Measurements from ENCODE around the gene CXCR6. TPM values are rescaled to one million over a fixed set of nuclear protein-coding genes. Genes with fewer than 3 reads are reported as not detected.
"Not testable (repeated sequence)": the region's sequence is repeated elsewhere in the genome, so short reads cannot be mapped to it uniquely, and the experiment has no call there.

The CXCR6 gene
- total RNA-seq, 1 donor from 2014 or later, result not detected

DNA sequence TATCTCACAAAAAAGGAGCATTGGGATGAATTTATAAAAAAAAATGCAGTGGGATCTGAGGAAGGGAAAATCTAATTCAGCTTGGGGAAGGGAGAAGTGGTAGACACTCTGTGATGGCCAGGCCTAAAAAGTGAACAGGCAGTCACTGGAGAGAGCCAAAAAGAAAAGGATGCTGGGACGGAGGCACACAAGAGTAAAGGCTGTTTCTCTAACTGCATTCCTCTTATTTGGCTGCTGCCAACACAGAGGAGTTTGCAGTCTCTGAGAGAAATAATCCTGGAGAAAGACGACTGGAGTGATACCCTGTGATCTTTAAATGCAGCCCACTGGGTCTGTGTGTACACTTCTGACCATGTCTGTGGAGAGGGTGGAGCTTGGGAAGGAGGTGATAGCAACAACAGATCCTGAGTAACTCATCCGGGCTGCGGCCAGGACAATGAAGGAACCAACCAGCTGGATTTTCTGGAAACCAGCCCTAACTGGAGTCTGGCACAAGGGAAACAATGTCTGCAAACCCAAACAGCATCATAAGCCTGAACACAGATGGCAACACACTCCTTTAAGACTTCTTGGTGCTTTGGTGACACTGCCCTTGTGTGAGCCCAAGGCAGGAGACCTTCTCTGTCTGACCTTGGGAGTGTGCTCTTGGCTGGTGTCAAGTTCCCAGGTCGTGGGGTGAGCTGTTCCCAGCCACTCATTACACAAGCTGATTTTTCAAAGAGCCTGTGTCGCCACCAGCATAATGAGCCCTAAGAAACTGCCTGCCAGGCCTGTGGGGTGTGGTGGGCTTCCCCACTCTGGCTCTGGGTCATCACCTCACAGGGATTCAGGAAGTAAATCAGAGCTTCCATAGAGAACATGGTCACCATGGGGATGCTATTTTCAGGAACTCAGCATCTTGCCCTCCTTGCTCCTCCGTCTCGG is 44.4 kb downstream of the CXCR6 start:
- DNase-seq (ENCODE audit: low read depth, low spot score), result peak; percentile 73

DNA sequence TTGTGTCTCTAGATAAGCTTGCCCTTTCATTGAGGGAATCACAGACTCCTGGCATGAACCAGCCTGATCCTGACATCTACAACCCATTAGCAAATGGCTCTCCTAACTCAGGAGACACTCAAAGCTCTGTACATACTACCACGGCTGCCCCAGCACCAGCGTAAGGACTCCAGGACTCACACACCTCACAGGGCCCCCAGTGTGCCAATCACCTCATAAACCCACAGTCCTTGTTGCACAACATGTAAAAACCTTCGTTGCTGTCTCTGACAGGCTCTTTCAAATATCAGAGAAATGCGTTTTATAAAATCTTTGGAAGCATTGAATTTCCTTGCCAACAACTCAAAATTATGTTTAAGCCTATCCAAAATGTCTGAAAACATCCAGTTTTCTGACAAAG is 45.1 kb downstream of the CXCR6 start:
- no peak for DNase-seq (ENCODE audit: low read depth, low spot score)

DNA sequence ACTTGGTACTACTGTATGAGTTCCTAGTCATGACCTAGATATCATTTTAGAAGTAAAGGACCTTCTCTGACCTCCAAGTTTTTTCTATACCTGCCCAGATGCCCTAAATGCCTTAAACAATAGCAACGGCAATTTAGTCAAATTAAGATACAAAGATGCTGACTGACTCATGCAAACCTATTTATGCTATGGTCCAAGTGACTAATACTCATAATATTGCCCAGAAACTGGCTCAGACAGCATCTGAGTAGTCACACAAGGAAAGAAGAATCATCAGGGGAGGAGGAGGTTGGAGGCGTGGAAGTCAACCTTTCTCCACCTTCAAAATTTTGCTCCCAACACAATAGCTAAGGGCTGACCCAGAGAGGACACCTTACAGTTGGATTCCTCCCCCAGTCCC is 45.5 kb downstream of the CXCR6 start:
- DNase-seq (ENCODE audit: low read depth, low spot score), result peak; percentile 49

DNA sequence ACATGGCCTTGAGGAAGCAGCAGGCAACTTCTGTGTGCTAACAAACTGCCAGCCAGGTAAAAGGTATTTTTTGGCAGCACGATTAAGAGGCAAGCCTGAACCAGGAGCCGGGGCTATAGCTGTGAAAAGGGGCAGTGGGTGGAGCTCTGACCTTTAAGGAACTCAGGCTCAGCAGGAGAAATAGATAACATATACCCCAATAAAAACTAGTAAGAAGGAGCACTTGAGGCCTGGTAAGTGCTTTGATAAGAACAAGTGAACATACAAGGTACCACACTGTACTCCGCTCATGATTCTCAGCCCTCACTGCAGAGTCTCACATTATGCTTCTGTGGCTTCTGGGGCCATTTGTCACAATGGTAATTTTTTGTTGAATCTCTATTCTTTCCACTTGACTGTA is 46.9 kb downstream of the CXCR6 start:
- DNase-seq (ENCODE audit: low read depth, low spot score), result no peak

DNA sequence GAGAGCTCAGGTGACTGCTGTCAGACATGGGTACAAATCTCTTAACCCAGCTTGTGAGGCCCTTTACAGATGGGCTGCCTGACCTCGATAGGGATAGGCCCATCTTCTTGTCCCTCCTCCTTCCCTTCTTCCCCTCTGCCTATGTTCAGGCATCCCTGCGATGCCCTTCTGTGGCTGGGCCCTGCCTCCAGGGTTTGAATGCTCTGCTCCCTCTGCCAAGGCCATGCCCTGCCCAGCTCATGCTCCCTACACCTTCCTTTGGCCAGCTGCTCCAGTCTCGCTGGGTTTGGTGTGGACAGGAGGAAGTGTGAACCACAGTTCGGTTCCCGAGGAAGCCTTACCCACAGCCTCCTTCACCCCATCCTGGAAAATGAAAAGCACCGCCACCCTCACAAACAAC is 48.1 kb downstream of the CXCR6 start:
- DNase-seq (ENCODE audit: low read depth, low spot score), result no peak

DNA sequence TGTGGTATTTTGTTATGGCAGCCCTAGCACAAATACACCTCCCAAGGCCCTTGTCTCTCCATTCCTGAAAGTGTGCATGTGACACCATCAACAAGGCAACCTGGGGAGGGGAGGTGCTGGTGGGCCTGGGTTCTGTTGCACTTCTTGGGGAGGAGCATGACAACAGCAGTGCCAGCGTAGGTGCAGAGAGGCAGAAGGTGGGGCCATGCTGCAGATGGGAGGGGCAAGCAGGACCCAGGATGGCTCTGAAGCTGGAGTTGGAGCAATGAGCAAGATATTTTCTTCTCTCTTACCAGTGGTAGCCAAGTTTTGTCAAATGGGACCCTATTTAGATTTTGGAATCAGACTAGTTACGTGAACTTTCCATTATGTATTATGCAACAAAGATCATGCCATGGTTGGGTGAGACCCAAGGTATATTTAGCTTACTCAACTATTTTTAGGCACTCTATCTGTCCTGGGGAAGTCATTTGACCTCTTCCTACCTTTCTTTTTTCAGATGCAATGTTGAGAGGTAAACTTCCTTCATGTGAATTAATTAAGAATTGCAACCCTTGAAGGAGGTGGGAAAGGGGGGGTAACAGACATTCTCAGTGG is 49.0 kb downstream of the CXCR6 start:
- no peak for DNase-seq (ENCODE audit: low read depth, low spot score)

DNA sequence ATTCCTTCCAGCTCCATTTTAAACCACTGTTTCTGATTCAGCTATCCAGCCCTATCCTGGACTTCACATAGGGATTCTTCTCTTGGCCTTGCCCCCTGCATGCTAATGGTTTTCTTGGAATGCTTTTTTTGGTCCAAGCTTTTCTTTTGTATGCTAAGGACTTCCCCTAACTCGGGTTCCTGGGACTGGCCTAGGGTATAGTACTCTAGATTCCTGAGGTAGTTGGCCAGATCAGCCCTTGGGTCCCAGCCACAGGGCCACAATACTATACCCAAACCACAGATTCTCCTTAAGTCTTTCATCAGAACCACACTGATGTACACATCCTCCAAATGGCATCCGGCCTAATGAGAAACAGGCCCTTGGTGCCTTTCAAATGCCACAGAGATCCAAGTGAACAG is 49.6 kb downstream of the CXCR6 start:
- DNase-seq (ENCODE audit: low read depth, low spot score), result no peak

DNA sequence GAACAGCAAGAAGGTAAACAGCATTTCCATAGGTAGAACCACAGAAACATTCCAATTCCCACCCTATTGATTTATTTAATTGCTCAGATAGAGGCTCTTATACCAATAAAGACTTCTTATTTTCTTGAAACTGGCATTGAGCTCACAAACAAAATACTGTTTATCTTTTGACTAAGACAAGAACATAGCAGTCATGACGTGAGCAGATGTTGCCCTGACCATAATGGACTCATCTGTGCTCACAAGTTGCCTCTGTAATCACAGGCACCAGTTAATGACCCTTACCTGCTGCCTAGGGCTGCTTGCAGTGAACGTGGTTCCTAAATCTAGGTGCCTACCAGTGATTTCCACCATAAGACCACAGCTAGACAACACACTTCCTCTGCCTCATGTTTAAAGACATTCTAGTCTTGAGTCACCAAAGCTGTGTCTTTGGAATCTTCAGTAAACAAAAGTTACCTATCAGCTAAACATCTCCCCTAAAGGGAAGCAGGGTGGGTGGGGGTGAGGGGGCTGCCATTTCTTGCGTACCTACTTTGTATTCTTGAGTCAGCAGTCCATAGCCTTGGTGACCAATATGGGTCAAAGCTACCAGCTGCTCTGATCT is 50.3 kb downstream of the CXCR6 start:
- DNase-seq (ENCODE audit: low read depth, low spot score), result no peak

GRCh38 chr3:45994419-45995235 is 51.4 kb downstream of the CXCR6 start:
- DNase-seq (ENCODE audit: low read depth, low spot score), result no peak

GRCh38 chr3:45995236-45996192 is 52.2 kb downstream of the CXCR6 start, which contains the start of gene FYCO1:
Gene FYCO1, minus strand, starts transcription at chr3:45995824. Its CDS starts 10,914 bp downstream, at chr3:45984910.
- peak; percentile 60 for DNase-seq (ENCODE audit: low read depth, low spot score)

GRCh38 chr3:45997499-45997898 is 54.2 kb downstream of the CXCR6 start:
- DNase-seq (ENCODE audit: low read depth, low spot score), result not testable (repeated sequence)

GRCh38 chr3:45997942-45998341 is 54.7 kb downstream of the CXCR6 start:
- no peak for DNase-seq (ENCODE audit: low read depth, low spot score)

Other genes with a start within 250 kb of the CXCR6 start
- gene SLC6A20, start 146.9 kb upstream of the CXCR6 start, total RNA-seq, result not detected in 2 replicates
- gene LZTFL1, start 101.3 kb upstream of the CXCR6 start, total RNA-seq, result 8.4 and 11.9 TPM in 2 replicates
- gene CCR9, start 56.9 kb upstream of the CXCR6 start, total RNA-seq, result not detected in 2 replicates
- 21.2 and 22.6 TPM in 2 replicates for gene FYCO1, start 52.4 kb downstream of the CXCR6 start, total RNA-seq
- gene XCR1, start 84.0 kb downstream of the CXCR6 start, total RNA-seq, result not detected in 2 replicates